HepG2 (cell line): ENCODE results near the gene ZFPL1. TPM values are rescaled to one million over a fixed set of nuclear protein-coding genes. Genes with fewer than 3 reads are reported as not detected.

ENCODE experiments used
- ATAC-seq: fragments of 200-7000 bp; cut with Tn5 transposase; 3 replicates; pipeline ENCODE4 v1.9.1; 2020; ENCODE audit warnings: mild to moderate bottlenecking, moderate library complexity
- BruUV-seq: library from RNA; stranded (reverse); fragments of 400-500 nt; replicated peaks from 2 replicates; lab custom pipeline; 2021; lab: Mats Ljungman, UMichigan
- CTCF ChIA-PET: fragments of 300-600 bp; formaldehyde crosslinking; extraction: SDS; loops from one replicate; lab custom pipeline; 2021; ENCODE audit warnings: low total read pairs, inconsistent platforms, low intra/inter-chr PET ratio; lab: Yijun Ruan, JAX
- POLR2A ChIA-PET: fragments of 350-600 bp; sonication (Branson Sonifier 250); formaldehyde crosslinking; loops from one replicate; lab custom pipeline; 2020; ENCODE audit warnings: antibody characterized with exemption, inconsistent platforms; lab: Yijun Ruan, JAX
- DNase-seq: peaks from one replicate; pipeline ENCODE4 v3.0.0-alpha.2; 2015; ENCODE audit warnings: low spot score
- FAIRE-seq: peaks from 3 replicates; lab custom pipeline; 2011; peaks lifted over from hg19 to GRCh38; lab: Jason Lieb, UNC
- H2AFZ ChIP-seq: one replicate; pipeline ENCODE4 v1.6.1; 2011; ENCODE audit warnings: low read length, inconsistent platforms
- H3K27ac ChIP-seq: fragments of 300-600 bp; 3 replicates; pipeline ENCODE4 v1.8.0; 2011; ENCODE audit warnings: mixed run types, mild to moderate bottlenecking, mixed read lengths, low read length, inconsistent platforms; ENCODE audit not compliant: insufficient read depth; ENCODE audit errors: extremely low read length
- H3K27me3 ChIP-seq, 2 experiments: fragments of 200-600 bp in 1 of 2; 2 replicates in 1 of 2; 3 replicates in 1 of 2; pipeline versions ENCODE4 v1.6.0 to v1.8.0; 2011; ENCODE audit warnings: low read length in 2 of 2, mild to moderate bottlenecking in 2 of 2, moderate library complexity in 2 of 2, inconsistent platforms in 1 of 2; ENCODE audit not compliant: insufficient read depth in 2 of 2, control insufficient read depth in 1 of 2
- H3K36me3 ChIP-seq, 2 experiments: fragments of 200-600 bp in 1 of 2; replicated peaks in 1 of 2; 2 replicates in 1 of 2; 3 replicates in 1 of 2; pipeline versions ENCODE4 v1.5.1 to v1.8.0; 2011; ENCODE audit warnings: low read length in 2 of 2, inconsistent platforms in 1 of 2; ENCODE audit not compliant: insufficient read depth in 2 of 2, control insufficient read depth in 1 of 2
- H3K4me1 ChIP-seq: 2 replicates; pipeline ENCODE4 v1.5.1; 2012; ENCODE audit warnings: low read length, inconsistent platforms; ENCODE audit not compliant: insufficient read depth
- H3K4me2 ChIP-seq: 2 replicates; pipeline ENCODE4 v1.6.0; 2011; ENCODE audit warnings: low read depth, low read length, inconsistent platforms
- H3K4me3 ChIP-seq, 3 experiments: fragments of 200-600 bp in 1 of 3; sonication (generic), shearing (Covaris generic) in 1 of 3; replicated peaks in 1 of 3; 2 replicates each; pipeline ENCODE4 v1.5.1; 2011 to 2016; ENCODE audit warnings: low read length in 3 of 3, inconsistent platforms in 2 of 3, low read depth in 2 of 3, mild to moderate bottlenecking in 2 of 3, control low read depth in 1 of 3, mixed read lengths in 1 of 3; ENCODE audit not compliant: insufficient read depth in 1 of 3
- H3K79me2 ChIP-seq: one replicate; pipeline ENCODE4 v1.6.1; 2011; ENCODE audit warnings: low read length, inconsistent platforms; ENCODE audit not compliant: insufficient read depth
- H3K9ac ChIP-seq: 2 replicates; pipeline ENCODE4 v1.6.0; 2011; ENCODE audit warnings: mild to moderate bottlenecking, low read depth, low read length, inconsistent platforms; ENCODE audit not compliant: insufficient read depth
- H3K9me3 ChIP-seq: 2 replicates; pipeline ENCODE4 v1.5.1; 2012; ENCODE audit warnings: mild to moderate bottlenecking, low read length
- H4K20me1 ChIP-seq: 2 replicates; pipeline ENCODE4 v1.6.0; 2011; ENCODE audit warnings: inconsistent platforms, mild to moderate bottlenecking, low read length, moderate library complexity; ENCODE audit not compliant: insufficient read depth
- BORCS8-MEF2B ChIP-seq: sonication (generic); formaldehyde crosslinking; IDR thresholded peaks from 2 replicates; pipeline ENCODE4 v1.8.0; 2022; ENCODE audit warnings: mild to moderate bottlenecking, missing genetic modification reagents
- CCDC6 ChIP-seq: sonication (generic); formaldehyde crosslinking; IDR thresholded peaks from 2 replicates; pipeline ENCODE4 v1.8.1; 2022; ENCODE audit warnings: mild to moderate bottlenecking, missing genetic modification reagents, moderate library complexity
- DMAP1 ChIP-seq: IDR thresholded peaks from 2 replicates; pipeline ENCODE4 v1.6.1; 2016
- FOXO4 ChIP-seq: sonication (generic); formaldehyde crosslinking; conservative IDR thresholded peaks from 2 replicates; pipeline ENCODE4 v1.8.1; 2023; ENCODE audit warnings: missing genetic modification reagents
- HHEX ChIP-seq: IDR thresholded peaks from 2 replicates; pipeline ENCODE4 v1.6.1; 2016; ENCODE audit warnings: control low read depth
- JDP2 ChIP-seq: sonication (generic); formaldehyde crosslinking; IDR thresholded peaks from 2 replicates; pipeline ENCODE4 v1.8.1; 2022; ENCODE audit warnings: missing genetic modification reagents, borderline replicate concordance
- KLF11 ChIP-seq: IDR thresholded peaks from 2 replicates; pipeline ENCODE4 v1.6.1; 2016; ENCODE audit warnings: missing compliant biosample characterization
- MBNL3 ChIP-seq: fragments of 250-450 bp; sonication (Bioruptor Pico); conservative IDR thresholded peaks from 2 replicates; pipeline ENCODE4 v1.8.0; 2022; ENCODE audit warnings: mild to moderate bottlenecking, inconsistent platforms
- RCOR2 ChIP-seq: IDR thresholded peaks from 2 replicates; pipeline ENCODE4 v1.6.1; 2016; ENCODE audit warnings: missing biosample characterization, missing genetic modification reagents
- STAT5B ChIP-seq: sonication (generic); formaldehyde crosslinking; IDR thresholded peaks from 2 replicates; pipeline ENCODE4 v1.4.0; 2020; ENCODE audit warnings: missing genetic modification reagents
- ZBTB33 ChIP-seq: sonication (generic); formaldehyde crosslinking; IDR thresholded peaks from 2 replicates; pipeline ENCODE4 v1.4.0; 2020; ENCODE audit warnings: missing genetic modification reagents
- ZBTB38 ChIP-seq: sonication (generic); formaldehyde crosslinking; IDR thresholded peaks from 2 replicates; pipeline ENCODE4 v1.5.1; 2020; ENCODE audit warnings: mild to moderate bottlenecking, missing genetic modification reagents
- ZNF17 ChIP-seq: sonication (generic); formaldehyde crosslinking; IDR thresholded peaks from 2 replicates; pipeline ENCODE4 v1.5.0; 2020; ENCODE audit warnings: mild to moderate bottlenecking, missing genetic modification reagents
- ZNF331 ChIP-seq: sonication (generic); formaldehyde crosslinking; IDR thresholded peaks from 2 replicates; pipeline ENCODE4 v1.4.0; 2020; ENCODE audit warnings: missing genetic modification reagents
- ZNF333 ChIP-seq: sonication (generic); formaldehyde crosslinking; IDR thresholded peaks from 2 replicates; pipeline ENCODE4 v1.4.0; 2020; ENCODE audit warnings: mild to moderate bottlenecking, missing genetic modification reagents, borderline replicate concordance
- ZNF678 ChIP-seq: sonication (generic); formaldehyde crosslinking; IDR thresholded peaks from 2 replicates; pipeline ENCODE4 v1.4.0; 2020; ENCODE audit warnings: mild to moderate bottlenecking, missing genetic modification reagents
- WGBS: methylation state at CpG from one replicate; pipeline ENCODE4 v1.1.6; 2017; ENCODE audit warnings: low lambda C conversion rate; 5-methylcytosine and 5-hydroxymethylcytosine counted together
- in situ Hi-C: cut with HindIII; loops from 2 replicates; pipeline ENCODE4 v1.10.0; 2017; ENCODE audit warnings: low pct_unique_long_range_greater_than_20kb; ENCODE audit not compliant: extremely low pct_ligation_motif_present
- intact Hi-C: fragments of 100-400 bp; cut with micrococcal nuclease; formaldehyde crosslinking; loops from one replicate; pipeline ENCODE4 v1.10.0; 2022; ENCODE audit not compliant: unreplicated experiment
- polyA plus RNA-seq, 8 experiments: library from polyadenylated mRNA; depleted of rRNA in 3 of 8; stranded (reverse) in 7 of 8; unstranded in 1 of 8; fragments of >200 nt; fragmentation: Illumina TruSeq in 4 of 8; extraction: Trizol in 4 of 8; gene quantifications; 2 replicates each; pipeline versions ENCODE4 v1.2.1 to v1.2.3, GENCODE V29; 2011 to 2016; ENCODE audit warnings: low read depth in 4 of 8, missing spikeins in 1 of 8, mixed read lengths in 1 of 8; ENCODE audit not compliant: insufficient read depth in 1 of 8
- total RNA-seq, 5 experiments: library from RNA; depleted of rRNA; stranded (reverse); fragments of >200 nt; fragmentation: Illumina TruSeq; extraction: Trizol; gene quantifications; 2 replicates each; pipeline ENCODE4 v1.2.3, GENCODE V29; 2016; ENCODE audit warnings: low read depth in 1 of 5
- TF ChIP-seq, protein P1 (sequence below): sonication (generic); formaldehyde crosslinking; IDR thresholded peaks from 2 replicates; pipeline ENCODE4 v1.4.0; 2020; ENCODE audit warnings: missing genetic modification reagents
- TF ChIP-seq, protein P2 (sequence below): sonication (generic); formaldehyde crosslinking; IDR thresholded peaks from 2 replicates; pipeline ENCODE4 v1.8.1; 2023; ENCODE audit warnings: missing genetic modification reagents, inconsistent platforms, borderline replicate concordance

The ZFPL1 gene
- total and polyA plus RNA-seq, 2 of the 13 experiments (the other 11 are each of a cell fraction or from before 2014, with no cell fraction given), result 32.2 to 56.0 TPM

DNA sequence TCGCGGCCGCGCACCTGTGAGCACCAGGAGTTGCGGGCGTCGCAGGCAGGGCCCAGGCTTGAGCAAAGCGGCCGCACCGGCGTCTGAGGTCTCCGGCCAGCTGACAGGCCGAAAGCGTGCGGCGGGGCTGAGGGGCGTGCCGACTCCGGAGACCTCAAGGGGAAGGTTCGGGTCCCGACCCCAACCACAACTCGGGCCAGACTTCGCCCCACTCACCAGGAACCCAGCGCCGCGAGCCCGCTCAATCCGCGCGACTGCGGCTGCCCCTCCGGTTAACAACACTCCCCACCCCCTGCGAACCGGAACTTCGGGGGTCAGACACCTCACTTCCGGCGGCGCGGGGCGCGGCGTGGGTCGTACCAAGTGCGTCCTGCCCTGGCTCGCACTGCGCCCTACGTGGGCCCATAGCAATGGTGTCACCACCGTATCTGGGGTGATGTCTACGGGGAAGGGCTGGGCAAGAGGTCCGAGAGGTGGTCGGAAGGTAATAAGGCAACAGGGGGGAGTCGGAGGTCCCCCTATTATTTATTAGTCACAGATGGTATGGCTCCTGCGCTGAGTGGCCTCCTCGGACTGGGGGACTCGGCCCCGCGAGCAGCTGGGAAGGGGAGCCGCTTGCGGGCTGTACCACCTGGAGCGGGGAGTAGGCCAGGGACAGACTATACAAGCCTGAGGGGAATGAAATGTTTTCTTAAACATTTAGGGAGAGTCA is 50.4 kb downstream of the ZFPL1 start, which contains the start of gene SYVN1:
TSS of gene SYVN1 (minus strand) at position 280 of the 712 bp plus-strand sequence. CDS start 918 bp downstream, outside the sequence.
- Histone ChIP-seq H3K4me1 (peaks cover 25% of the 10 kb centered on the region), H3K27ac (peak within 1 kb of the TSS; percentile 96), H3K36me3 (peaks cover 24 to 33% of the 10 kb centered on the region in 2 experiments), H2AFZ (no peak within 1 kb of the TSS), H3K9me3 (no peaks in the 10 kb centered on the region), H3K9ac (peak within 1 kb of the TSS; percentile 96), H3K79me2 (peaks cover 26% of the 10 kb centered on the region), H4K20me1 (peaks cover 17% of the 10 kb centered on the region), H3K27me3 (no peaks in the 10 kb centered on the region; a peak in 1 of 5 replicates), H3K4me3 (peak within 1 kb of the TSS; percentile 85 to 94 (median 92)), H3K4me2 (peak within 1 kb of the TSS; percentile 92)
- CTCF ChIA-PET, result no interaction called here
- ATAC-seq (peak; percentile 88), DNase-seq (peak; percentile 80), FAIRE-seq (no peak)
- intact Hi-C loops (no loop called here), in situ Hi-C loops (no loop called here)
- WGBS, result 0% methylated on average over 9 of the region's 60 CpGs
- POLR2A ChIA-PET, result interaction anchor here (0.9 to 5.1 kb wide), 37 partner anchors 8 to 356 kb away, joined by 3 to 105 read pairs (median 5); partner anchors contain the start of genes ARL2, CAPN1, CDC42EP2 and FAU
- BruUV-seq, result no TSS peak
- TF ChIP-seq ZNF678 (CRISPR knock-in tag), result no peak
- TF ChIP-seq ZNF17, result no peak
- TF ChIP-seq, protein P1, sequence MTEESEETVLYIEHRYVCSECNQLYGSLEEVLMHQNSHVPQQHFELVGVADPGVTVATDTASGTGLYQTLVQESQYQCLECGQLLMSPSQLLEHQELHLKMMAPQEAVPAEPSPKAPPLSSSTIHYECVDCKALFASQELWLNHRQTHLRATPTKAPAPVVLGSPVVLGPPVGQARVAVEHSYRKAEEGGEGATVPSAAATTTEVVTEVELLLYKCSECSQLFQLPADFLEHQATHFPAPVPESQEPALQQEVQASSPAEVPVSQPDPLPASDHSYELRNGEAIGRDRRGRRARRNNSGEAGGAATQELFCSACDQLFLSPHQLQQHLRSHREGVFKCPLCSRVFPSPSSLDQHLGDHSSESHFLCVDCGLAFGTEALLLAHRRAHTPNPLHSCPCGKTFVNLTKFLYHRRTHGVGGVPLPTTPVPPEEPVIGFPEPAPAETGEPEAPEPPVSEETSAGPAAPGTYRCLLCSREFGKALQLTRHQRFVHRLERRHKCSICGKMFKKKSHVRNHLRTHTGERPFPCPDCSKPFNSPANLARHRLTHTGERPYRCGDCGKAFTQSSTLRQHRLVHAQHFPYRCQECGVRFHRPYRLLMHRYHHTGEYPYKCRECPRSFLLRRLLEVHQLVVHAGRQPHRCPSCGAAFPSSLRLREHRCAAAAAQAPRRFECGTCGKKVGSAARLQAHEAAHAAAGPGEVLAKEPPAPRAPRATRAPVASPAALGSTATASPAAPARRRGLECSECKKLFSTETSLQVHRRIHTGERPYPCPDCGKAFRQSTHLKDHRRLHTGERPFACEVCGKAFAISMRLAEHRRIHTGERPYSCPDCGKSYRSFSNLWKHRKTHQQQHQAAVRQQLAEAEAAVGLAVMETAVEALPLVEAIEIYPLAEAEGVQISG (CRISPR knock-in tag), result peak; percentile 82
- TF ChIP-seq BORCS8-MEF2B (CRISPR knock-in tag), result peak; percentile 57; the same call in 1 of the 2 replicates
- TF ChIP-seq JDP2 (CRISPR knock-in tag), result no peak; the same call in 1 of the 2 replicates
- TF ChIP-seq ZNF333 (CRISPR knock-in tag), result peak; percentile 87
- peak; percentile 98 for TF ChIP-seq DMAP1 (CRISPR knock-in tag)
- TF ChIP-seq, protein P2, sequence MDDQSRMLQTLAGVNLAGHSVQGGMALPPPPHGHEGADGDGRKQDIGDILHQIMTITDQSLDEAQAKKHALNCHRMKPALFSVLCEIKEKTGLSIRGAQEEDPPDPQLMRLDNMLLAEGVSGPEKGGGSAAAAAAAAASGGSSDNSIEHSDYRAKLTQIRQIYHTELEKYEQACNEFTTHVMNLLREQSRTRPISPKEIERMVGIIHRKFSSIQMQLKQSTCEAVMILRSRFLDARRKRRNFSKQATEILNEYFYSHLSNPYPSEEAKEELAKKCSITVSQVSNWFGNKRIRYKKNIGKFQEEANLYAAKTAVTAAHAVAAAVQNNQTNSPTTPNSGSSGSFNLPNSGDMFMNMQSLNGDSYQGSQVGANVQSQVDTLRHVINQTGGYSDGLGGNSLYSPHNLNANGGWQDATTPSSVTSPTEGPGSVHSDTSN (CRISPR knock-in tag), result no peak
- peak; percentile 91 for TF ChIP-seq ZBTB38 (CRISPR knock-in tag)
- TF ChIP-seq MBNL3, result no peak
- no peak for TF ChIP-seq RCOR2 (CRISPR knock-in tag)
- peak; percentile 66 for TF ChIP-seq CCDC6 (CRISPR knock-in tag)
- TF ChIP-seq ZNF331 (CRISPR knock-in tag), result 0 out of 2 replicates have a peak, but pooled peaks have one; percentile 44
- no peak for TF ChIP-seq FOXO4 (CRISPR knock-in tag)
- TF ChIP-seq ZBTB33 (CRISPR knock-in tag), result peak; percentile 22; the same call in 1 of the 2 replicates
- TF ChIP-seq STAT5B, result 0 out of 2 replicates have a peak, but pooled peaks have one; percentile 25
- TF ChIP-seq HHEX (CRISPR knock-in tag), result no peak
- TF ChIP-seq KLF11 (CRISPR knock-in tag), result 0 out of 2 replicates have a peak, but pooled peaks have one; percentile 65
